ENCODE measurements around the gene SFXN5. TPM values are rescaled to one million over a fixed set of nuclear protein-coding genes. Genes with fewer than 3 reads are reported as not detected.

The SFXN5 gene
- total RNA-seq, 1 experiment from 2014 or later = 25.9 TPM

- H3K9me3 Mint-ChIP-seq = no peaks in the 10 kb centered on the region
- ChIA-PET POLR2A (interaction anchor here (0.6 kb wide), 1 partner anchor 17 kb away, joined by 4 read pairs; no protein-coding TSS in a partner anchor), CTCF (interaction anchor here (0.7 to 2.5 kb wide), 23 partner anchors 12 to 176 kb away, joined by 3 to 20 read pairs (median 4); partner anchors contain the start of genes EMX1 and SPR)
- H3K27ac Mint-ChIP-seq = no peak overlapping the region
- H3K27me3 Mint-ChIP-seq (ENCODE audit: low read depth) = no peaks in the 10 kb centered on the region
- peak; percentile 6; the same call in 1 of the 2 replicates for ATAC-seq
- no peak overlapping the region for H3K4me3 Mint-ChIP-seq
- peaks cover 19% of the 10 kb centered on the region for H3K4me1 Mint-ChIP-seq
- no peak for DNase-seq (ENCODE audit: low spot score)
- H3K36me3 Mint-ChIP-seq = no peaks in the 10 kb centered on the region
- no peak for TF ChIP-seq GTF2I (CRISPR knock-in tag; conservative IDR thresholded peaks at IDR 0.05)
- TF ChIP-seq GRHL2 (CRISPR knock-in tag; IDR thresholded peaks at IDR 0.05; ENCODE audit: insufficient replicate concordance, severe bottlenecking) = no peak
- TF ChIP-seq ZSCAN18 (CRISPR knock-in tag; IDR thresholded peaks at IDR 0.05) = no peak
- no peak for TF ChIP-seq NR2C2 (CRISPR knock-in tag; IDR thresholded peaks at IDR 0.05)
- TF ChIP-seq GABPB1 (CRISPR knock-in tag; IDR thresholded peaks at IDR 0.05) = no peak
- no peak for TF ChIP-seq EMX1 (CRISPR knock-in tag; IDR thresholded peaks at IDR 0.05)
- no peak for TF ChIP-seq NFE2L1 (CRISPR knock-in tag; IDR thresholded peaks at IDR 0.05)
- no peak for TF ChIP-seq ZNF281 (CRISPR knock-in tag; IDR thresholded peaks at IDR 0.05)
Measured at GRCh38 chr2:73036766-73037165, 34.7 kb downstream of the SFXN5 start.

- TF ChIP-seq USF1 (CRISPR knock-in tag; IDR thresholded peaks at IDR 0.05) (no peak), CREM (CRISPR knock-in tag; IDR thresholded peaks at IDR 0.05) (no peak), ZNF121 (CRISPR knock-in tag; IDR thresholded peaks at IDR 0.05) (peak; percentile 81), E2F5 (CRISPR knock-in tag; IDR thresholded peaks at IDR 0.05) (no peak), STAT6 (CRISPR knock-in tag; conservative IDR thresholded peaks at IDR 0.05; ENCODE audit: low read depth) (no peak)
- Mint-ChIP-seq H3K27ac (no peak overlapping the region), H3K36me3 (no peaks in the 10 kb centered on the region), H3K27me3 (ENCODE audit: low read depth) (no peaks in the 10 kb centered on the region), H3K9me3 (no peaks in the 10 kb centered on the region), H3K4me3 (no peak overlapping the region), H3K4me1 (peaks cover 19% of the 10 kb centered on the region)
- ChIA-PET POLR2A (interaction anchor here (0.6 to 0.7 kb wide), 2 partner anchors 17 to 140 kb away, joined by 4 to 12 read pairs; no protein-coding TSS in a partner anchor), CTCF (interaction anchor here (0.7 to 2.5 kb wide), 23 partner anchors 12 to 176 kb away, joined by 3 to 20 read pairs (median 4); partner anchors contain the start of genes EMX1 and SPR)
- ATAC-seq (peak; percentile 97), DNase-seq (ENCODE audit: low spot score) (peak; percentile 53)
Measured at GRCh38 chr2:73035899-73036711, 35.4 kb downstream of the SFXN5 start.
